HG02759 (cell line): Measurements from ENCODE around the gene POC1A.

Source experiments
- ATAC-seq: cut with Tn5 transposase; IDR thresholded peaks from one replicate; pipeline ENCODE4 v1.9.1; 2021; ENCODE audit warnings: mild to moderate bottlenecking, moderate library complexity; ENCODE audit not compliant: unreplicated experiment

Gene POC1A

GRCh38 chr3:52154135-52155094 lies at the start of gene POC1A:
Gene POC1A, minus strand, starts transcription at chr3:52154423. Its CDS starts 51 bp downstream, at chr3:52154372.
- peak; percentile 86 for ATAC-seq

DNA sequence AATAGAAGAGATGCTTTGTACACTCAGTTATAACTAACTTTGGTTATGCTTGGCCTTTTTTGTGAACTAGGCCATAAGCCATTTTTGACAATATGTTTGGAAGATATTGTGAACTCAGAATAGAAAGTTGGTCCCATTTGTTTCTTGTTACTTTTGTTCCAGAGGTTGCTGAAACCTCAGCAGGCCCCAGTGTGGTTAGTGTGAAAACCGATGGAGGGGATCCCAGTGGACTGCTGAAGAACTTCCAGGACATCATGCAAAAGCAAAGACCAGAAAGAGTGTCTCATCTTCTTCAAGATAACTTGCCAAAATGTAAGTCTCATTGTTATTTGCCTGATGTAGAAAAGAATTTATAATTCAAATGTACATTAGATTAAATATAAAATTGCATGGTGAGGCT lies 49.5 kb upstream of the POC1A start:
- ATAC-seq: no peak

- ATAC-seq: no peak
Measured at GRCh38 chr3:52202384-52203077, 48.3 kb upstream of the POC1A start.

DNA sequence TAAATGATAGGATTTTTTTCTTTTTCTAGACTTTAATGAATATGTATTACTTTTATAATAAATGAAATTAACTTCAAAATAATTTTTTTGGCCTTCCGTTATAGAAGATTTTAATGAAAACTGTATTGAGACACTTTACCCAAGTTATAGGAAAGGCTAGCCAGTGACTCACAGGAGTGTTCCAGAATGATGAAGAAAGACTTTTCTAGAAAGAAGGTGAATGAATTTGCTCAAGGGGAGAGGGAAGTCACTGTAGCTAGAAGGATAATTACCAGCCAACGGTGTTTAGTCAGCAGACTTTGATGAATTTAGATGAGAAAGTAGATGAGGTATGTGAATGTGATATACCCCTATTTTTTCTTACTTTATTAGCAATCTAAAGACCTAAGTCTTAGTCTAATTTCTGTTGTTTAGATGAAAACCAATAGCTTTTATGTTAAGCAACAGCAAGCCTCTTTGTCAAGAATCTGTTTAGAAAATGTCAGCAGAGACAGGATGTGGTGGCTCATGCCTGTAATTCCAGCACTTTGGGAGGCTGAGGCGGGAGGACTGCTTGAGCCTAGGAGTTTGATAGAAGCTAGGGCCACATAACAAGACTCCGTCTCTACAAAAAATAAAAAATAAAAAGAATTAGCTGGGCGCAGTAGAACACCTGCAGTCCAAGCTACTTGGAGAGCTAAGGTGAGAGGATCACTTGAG lies 46.9 kb upstream of the POC1A start:
- no peak for ATAC-seq

- ATAC-seq: no peak
Measured at GRCh38 chr3:52198643-52199608, 44.7 kb upstream of the POC1A start.

GRCh38 chr3:52197842-52198625 lies 43.8 kb upstream of the POC1A start, which contains the start of gene ALAS1:
Gene ALAS1, plus strand, starts transcription at chr3:52198160. Its CDS starts 1,082 bp downstream, at chr3:52199242.
- peak; percentile 79 for ATAC-seq

DNA sequence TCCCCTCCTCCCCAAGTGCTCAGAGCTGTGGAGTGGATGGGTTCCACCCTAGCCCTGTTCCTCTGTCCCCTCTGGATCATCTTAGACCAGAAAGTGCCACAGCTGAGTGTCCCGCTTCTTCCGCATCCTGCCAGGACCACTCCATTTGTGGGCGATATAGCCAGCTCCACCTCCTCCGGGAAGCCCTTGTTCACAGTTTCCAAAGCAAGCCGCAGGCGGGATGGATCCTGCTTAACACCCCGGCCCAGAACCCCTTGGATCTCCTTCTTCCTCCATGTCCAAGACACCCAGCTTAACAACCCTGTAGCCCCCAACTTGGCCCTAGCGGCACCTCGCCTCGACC lies 43.2 kb upstream of the POC1A start:
- no peak for ATAC-seq

- ATAC-seq: no peak
Measured at GRCh38 chr3:52196977-52197376, 42.8 kb upstream of the POC1A start.

GRCh38 chr3:52195823-52196331 lies 41.7 kb upstream of the POC1A start:
- no peak for ATAC-seq

DNA sequence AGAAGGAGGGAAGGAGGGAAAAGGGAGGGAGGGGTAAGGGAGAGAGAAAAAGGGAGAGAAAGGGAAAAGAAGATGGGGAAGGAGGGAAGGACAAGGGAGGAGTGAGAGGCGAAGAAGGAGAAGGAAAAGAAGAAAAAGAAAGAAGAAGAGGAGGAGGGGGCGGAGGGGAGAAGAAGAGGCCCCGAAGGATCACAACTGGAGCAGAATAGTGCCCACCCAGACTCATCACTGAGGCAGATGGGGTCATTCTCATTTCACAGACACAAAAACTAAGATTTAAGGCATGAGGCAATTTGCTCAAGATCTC lies 41.0 kb upstream of the POC1A start:
- no peak for ATAC-seq

GRCh38 chr3:52194485-52195290 lies 40.5 kb upstream of the POC1A start:
- no peak for ATAC-seq

GRCh38 chr3:52193065-52193464 lies 38.8 kb upstream of the POC1A start:
- no peak for ATAC-seq

- ATAC-seq: no peak
Measured at GRCh38 chr3:52191663-52192062, 37.4 kb upstream of the POC1A start.

DNA sequence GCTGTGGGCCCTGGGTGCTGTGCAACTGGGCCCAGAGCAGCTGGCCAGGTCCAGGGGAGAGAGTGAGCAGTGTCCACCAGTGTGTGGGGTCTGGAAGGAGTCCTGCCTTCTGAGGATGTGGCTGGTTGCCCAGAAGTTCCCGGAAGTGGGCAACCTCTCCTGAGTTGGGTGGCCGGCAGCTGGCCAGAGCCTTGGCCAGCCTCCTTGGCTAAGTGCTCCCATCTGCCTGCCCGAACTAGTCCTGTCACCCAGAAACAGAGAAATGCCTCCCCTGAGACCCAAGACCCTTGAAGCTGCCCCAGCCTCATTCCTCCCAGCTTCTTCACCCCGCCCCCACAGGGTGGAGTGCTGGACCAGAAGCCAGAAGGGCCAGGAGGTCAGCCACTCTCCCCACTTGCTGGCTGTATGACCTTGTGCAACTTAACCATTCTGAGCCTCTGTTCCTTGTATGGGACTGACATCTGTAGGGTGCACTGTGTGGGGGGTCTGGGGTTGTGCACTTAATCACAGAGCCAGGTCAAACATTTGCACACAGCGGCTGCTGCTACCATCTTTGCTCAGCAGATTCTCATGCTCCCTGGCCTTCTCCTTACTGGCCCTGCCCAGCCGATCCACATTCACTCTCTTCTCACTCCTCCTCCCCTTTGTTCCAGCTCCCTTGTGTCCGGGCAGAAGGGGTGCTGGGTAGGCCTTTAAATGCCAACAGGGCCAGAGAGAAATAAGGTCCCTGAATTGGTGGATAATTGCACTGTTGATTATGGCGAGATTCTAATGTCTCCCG lies 36.3 kb upstream of the POC1A start:
- ATAC-seq: no peak

DNA sequence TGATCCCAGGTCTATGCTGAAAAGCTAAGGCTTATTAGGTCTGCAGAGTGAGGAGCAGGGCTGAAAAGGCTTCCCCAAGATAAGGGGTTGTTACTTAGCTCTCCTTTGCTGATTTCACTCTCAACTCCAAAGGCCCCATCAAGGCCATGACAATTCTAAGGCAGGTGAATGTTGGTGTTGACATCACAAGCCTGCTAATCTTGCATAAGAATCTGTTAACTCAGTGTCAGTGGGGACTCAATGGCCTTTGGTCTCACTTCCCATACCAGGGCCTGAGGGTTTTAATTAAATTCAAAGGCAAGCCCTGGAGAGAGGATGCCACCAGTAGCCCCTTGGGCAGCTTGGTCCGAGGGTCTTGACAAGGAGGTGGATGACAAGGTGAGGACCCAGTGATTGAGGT lies 34.3 kb upstream of the POC1A start:
- no peak for ATAC-seq

DNA sequence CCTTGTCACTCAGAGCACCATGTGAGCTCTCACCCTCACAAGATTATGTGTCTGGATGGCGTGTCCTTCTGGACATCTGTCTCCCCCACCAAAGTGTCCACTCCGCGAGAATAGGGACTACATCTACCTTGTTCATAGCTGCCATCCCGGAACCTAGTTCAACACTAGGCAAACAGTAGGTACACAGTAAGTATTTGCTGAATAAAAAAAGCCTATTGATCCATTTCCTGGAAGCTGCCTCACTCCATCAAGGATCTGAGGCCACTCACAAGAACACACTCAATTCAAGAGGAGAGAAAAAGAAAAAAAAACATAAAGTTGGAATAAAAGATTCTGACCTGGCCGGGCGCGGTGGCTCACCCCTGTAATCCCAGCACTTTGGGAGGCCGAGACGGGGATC lies 32.5 kb upstream of the POC1A start:
- ATAC-seq: no peak

- ATAC-seq: no peak
Measured at GRCh38 chr3:52185837-52186236, 31.6 kb upstream of the POC1A start.

DNA sequence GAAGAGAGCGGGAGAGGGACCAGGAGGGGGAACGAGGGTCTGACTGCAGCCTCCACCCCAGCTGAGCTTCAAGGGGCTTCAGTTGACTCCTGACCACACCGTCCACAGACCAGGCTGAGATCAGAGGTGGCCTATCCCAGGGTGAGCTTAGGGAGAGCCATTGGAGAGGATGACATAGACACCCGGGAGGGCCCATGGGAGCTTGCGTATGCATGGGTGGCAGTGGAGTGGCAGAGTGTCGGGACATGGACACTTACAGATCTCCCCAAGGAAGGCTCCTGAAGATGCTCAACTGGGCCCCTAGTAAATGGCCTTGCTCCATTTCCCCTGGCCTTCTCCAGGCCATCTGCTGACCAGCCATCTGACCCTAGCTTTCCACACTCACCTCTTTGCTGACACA lies 31.1 kb upstream of the POC1A start:
- ATAC-seq: no peak
